ENCODE data around the gene CYP19A1.

The CYP19A1 gene

DNA sequence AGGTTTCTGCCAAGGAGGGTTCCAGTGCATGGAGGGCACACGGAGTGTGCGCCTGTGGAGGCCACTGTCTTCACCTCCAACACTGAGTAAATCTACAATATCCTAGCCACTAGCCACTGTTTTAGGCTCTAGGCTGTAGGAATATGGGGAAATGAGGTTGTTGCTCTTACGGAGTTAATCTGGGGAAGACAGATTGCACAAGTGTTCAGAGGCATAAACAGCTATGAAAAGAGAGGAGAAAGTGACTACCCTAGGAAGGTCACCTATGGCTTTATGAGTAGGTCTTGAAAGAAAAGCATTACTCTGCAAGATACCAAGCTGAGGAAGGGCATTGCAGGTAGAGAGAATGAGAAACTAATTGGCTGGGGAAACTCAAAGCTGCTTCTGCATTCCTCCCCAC lies 85.7 kb downstream of the CYP19A1 start:
- DNase-seq = no peak

DNA sequence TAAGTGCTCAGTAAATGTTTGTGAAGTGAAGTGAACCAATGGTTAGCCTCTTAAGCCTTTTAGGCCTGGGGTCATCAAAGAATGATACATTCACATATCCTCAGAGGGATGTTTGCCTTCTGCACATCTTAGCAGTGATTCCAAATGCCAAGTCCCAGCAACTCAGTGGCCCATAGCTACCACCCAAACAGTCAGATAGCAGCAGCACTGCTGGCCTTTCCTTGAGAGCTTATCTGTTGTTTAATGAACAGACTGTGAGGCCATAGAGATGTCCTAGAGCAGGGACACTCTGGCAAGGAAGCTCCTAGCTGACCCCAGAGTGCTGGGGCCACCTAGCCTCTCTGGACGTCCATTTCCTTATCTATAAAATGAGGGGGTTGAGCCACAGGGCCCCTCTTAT lies 86.8 kb downstream of the CYP19A1 start:
- no peak for DNase-seq

- DNase-seq = no peak
These were observed 88.0 kb downstream of the CYP19A1 start for GRCh38 chr15:51250217-51251011.

DNA sequence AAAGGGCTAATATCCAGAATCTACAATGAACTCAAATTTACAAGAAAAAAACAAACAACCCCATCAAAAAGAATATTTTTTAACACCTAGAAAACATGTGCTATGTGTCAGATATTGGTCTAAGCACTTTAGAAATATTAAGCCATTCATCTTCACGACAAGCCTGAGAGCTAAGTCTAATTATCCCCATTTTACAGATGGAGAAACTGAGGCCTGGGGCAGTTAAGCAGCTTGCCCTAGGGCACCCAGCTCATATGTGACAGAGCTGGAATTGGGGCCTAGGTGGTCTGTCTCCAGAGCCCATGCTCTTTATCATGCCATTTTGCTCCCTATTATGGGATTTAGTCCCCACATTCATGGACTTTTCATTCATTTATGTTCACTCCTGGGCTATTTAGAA lies 92.8 kb downstream of the CYP19A1 start:
- DNase-seq = no peak

- no peak for DNase-seq
These were observed 94.0 kb downstream of the CYP19A1 start for GRCh38 chr15:51244423-51244869.

DNA sequence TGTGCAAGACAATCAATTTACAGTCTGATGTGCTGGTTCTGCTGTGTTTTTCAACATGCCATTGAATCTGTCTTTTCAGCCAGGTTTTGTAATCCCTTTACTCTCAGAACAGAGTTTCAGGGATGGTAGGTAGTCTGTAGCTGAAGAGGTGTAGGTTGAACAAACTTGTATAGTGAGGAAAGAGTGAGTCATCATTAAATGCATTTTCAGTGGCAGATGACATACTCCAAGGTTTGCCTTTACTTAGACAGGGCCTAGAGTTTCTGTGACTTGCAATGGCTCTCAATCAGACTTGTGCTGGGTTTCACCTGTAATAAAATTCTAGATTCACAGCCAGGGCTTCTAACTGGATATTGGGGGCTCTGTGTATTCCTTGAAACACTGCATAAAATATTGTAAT lies 94.6 kb downstream of the CYP19A1 start:
- no peak for DNase-seq

- DNase-seq = no peak
These were observed 98.3 kb downstream of the CYP19A1 start for GRCh38 chr15:51240066-51240465.

DNA sequence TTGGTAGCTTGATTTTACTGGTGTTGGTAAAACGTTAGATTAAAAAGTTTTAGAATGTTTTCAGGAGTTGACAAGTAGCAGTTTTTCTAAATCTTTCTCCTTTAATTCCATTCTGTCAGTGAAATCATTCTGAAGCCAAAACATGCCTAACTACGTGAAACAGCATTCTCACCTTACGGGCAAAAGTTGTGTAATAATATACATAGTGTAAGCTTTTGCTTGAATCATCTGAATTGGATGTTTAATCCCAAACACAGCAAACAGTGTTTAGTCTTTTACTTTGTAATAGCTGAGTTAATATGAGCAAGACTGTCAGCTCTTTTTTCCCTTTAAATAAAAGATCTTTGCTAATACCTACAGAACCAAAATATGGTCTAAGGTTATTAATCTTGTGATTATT lies 100.6 kb downstream of the CYP19A1 start:
- no peak for DNase-seq

GRCh38 chr15:51234176-51234927 lies 104.0 kb downstream of the CYP19A1 start:
- no peak for DNase-seq

DNA sequence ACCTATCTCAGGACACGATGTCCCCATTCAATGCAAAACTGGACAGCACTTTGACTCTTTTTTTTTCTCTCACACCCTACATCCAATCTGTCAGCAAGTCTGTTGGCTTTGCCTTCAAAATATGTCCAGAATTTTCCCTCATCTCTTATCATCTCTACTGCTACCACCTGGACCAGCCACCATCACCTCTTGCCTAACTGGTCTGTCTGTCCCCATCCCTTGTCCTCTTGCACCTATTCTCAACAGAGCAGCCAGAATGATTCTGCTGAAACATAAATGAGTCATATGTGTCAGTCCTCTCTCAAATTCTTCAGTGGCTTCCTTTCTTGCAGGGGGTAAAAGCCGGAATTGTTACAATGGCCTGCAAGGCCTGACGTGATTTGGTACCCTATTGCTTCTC lies 105.8 kb downstream of the CYP19A1 start:
- no peak for DNase-seq

DNA sequence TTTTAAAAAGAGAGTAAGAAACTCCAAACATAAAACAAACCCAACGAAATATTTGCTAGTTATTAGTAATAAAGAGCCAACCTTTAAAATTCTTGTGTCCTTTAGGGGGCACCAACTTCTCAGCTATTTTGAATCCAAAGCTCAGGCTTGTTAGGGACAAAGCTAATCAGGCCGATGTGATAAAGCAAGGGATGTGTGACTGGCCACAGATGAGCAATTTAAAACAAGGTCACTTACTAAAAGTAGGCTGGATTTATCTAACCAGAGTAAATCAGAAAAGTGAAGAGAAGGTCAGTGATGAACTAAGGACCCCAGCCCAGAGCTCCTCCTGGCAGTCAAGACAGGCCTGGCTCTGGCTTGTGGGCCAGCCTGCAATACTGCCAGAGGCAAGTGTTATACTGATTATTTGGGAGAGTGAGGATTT lies 108.5 kb downstream of the CYP19A1 start:
- no peak for DNase-seq

GRCh38 chr15:51227940-51228732 lies 110.3 kb downstream of the CYP19A1 start:
- DNase-seq = no peak

- DNase-seq = no peak
These were observed 111.7 kb downstream of the CYP19A1 start for GRCh38 chr15:51226576-51227210.

- DNase-seq = no peak
These were observed 114.0 kb downstream of the CYP19A1 start for GRCh38 chr15:51224428-51224827.

DNA sequence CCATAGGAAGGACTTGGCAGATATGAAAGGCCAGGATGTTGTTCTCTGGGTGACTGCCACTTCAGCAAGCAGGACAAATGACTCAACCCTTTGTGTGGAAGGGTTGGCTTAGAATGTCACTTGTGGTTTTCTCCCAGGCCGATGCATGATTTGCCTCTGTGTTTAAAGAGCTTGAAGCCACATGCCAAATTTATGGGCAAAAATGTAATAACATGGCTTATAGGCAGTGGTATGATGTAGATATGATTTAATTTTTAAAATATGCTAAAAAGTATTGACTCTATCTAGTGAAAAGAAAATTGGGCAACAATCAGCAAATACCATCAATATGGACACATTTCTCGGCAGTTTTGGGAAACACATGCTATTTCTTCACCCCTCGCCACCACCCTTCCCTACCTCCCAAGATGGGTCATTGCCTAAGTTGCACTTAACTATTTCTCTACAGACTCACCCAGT lies 114.6 kb downstream of the CYP19A1 start:
- no peak for DNase-seq

DNA sequence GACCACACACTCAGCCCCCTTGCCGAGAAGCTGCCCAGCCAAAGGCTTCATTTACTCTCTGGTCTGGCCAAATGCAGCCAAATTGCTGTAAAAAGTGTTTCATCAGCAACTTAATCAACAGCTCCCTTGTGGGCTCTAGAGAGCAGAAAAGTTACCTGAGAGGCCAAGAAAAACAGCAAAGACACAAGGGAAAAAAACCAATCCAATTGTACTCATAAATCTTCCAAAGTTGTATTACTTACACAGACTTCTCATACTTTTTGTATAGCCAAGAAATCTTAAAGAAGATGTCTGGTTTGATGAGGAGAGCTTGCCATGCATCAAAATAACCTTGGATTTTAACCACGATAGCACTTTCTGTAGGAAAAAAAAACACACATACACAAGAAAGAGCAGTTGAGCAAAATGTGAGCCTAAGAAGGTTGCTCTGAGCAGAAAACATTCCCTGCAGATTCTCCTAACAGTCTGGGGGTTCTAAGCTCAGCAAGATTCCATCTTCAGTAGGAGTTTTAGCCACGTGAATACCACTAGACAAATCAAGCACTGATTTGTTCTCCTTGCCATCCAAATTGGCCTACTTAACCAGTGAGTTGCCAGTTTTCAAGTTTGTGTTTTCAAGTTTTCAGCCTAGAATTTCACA lies 120.0 kb downstream of the CYP19A1 start:
- DNase-seq = no peak

DNA sequence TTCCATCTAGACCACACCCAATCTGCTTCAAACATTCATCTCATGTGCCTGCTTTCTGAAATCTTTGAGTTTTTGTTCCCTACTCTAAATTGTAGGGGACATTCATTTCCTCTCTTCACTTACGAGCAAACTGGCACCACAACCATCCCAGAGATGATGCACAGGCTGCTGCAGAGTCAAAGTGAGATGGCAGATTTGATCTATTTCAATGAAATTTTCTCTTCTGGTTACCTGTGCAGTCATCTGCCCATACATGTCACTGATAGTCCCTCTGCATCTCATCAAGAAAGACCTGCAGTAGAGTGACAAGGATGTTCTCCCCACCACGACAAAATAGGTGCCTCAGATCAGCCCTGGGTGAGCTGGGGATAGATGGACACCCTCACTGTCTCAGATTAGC lies 125.5 kb downstream of the CYP19A1 start:
- no peak for DNase-seq

DNA sequence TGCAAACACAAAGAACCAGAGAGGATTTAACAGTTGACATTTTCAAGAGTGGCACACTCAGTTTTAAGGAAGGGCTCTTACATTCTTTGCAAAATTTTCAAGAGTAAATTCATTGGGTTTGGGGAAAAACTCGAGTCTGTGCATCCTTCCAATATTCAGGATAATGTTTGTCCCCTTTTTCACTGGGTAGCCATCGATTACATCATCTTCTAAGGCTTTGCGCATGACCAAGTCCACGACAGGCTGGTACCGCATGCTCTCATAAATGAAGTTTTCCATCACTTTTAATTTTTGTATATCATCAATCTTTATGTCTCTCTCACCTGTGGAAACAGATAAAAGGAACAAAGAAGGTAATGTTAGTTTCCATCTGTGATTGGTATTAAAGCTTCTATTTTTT lies 126.2 kb downstream of the CYP19A1 start:
- no peak for DNase-seq

DNA sequence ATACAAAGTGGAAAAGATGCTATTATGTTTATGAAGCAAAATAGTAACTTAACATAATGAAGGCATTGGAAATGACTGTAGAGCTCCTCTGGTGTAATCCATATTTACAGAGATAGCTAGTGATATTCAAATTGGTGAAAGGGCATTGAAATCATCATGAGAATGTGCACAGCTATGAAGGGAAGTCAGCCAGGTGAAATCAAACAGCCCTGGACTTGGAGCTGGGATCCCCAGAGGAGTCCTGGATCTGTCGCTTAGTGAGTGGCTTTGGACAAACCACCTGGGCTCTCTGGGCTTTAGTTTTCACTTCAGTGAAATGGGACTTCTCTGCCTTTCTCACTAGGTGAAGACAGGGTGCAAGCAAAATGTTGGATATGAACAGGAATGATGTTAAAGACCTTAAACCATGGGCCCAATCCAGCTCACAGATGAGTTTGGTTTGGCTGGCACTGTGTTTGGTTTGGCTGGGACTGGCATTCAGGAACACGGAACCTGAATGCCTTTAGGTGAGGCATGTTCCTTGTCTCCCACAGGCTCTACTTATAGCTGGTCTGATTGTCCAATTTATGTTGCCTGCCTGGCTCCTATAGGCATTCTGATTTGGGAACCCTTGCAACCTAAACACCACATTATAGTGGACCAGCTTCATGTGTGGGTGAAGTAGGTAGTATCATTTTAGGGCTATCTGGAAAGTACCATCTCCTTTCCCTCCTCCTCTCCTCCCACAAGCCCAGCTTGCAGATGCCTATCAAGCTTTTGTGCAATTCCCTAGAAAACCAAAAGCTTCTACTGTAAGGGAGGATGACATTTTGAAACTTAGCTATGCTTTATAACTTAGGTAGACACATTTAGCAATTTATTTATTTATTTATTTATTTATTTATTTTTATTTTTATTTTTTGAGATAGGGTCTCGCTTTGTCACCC lies 133.1 kb downstream of the CYP19A1 start:
- DNase-seq = no peak

- DNase-seq = no peak
These were observed 134.6 kb downstream of the CYP19A1 start for GRCh38 chr15:51203797-51204196.

GRCh38 chr15:51202783-51203182 lies 135.6 kb downstream of the CYP19A1 start:
- no peak for DNase-seq

Data from activated effector memory CD4-positive, alpha-beta T cell treated with anti-CD3 and anti-CD28 coated beads, Interleukin-2, amount 50 U/mL, for 16 hours (primary cell).